BE2C (cell line): ENCODE data around the gene TNFRSF12A.

Experiments
- DNase-seq: peaks from one replicate; pipeline ENCODE4 v3.0.0-alpha.2; 2020
- H3K27me3 ChIP-seq: fragments of 250-450 bp; sonication (Bioruptor Pico); 2 replicates; pipeline ENCODE4 v1.5.1; 2020; ENCODE audit warnings: mild to moderate bottlenecking
- H3K36me3 ChIP-seq: fragments of 250-450 bp; sonication (Bioruptor Pico); 2 replicates; pipeline ENCODE4 v1.5.1; 2020; ENCODE audit warnings: mild to moderate bottlenecking
- H3K4me1 ChIP-seq: fragments of 250-450 bp; sonication (Bioruptor Pico); 2 replicates; pipeline ENCODE4 v1.5.1; 2020
- H3K4me3 ChIP-seq: 2 replicates; pipeline ENCODE4 v1.5.1; 2011; ENCODE audit warnings: low read depth, low read length
- H3K9me3 ChIP-seq: fragments of 250-450 bp; sonication (Bioruptor Pico); 2 replicates; pipeline ENCODE4 v1.5.1; 2020
- CTCF ChIP-seq: IDR thresholded peaks from 2 replicates; pipeline ENCODE4 v1.5.1; 2012; ENCODE audit warnings: mild to moderate bottlenecking, low read depth, low read length

Gene TNFRSF12A

GRCh38 chr16:3025032-3026002 lies 5.1 kb downstream of the TNFRSF12A start:
- peaks cover 19% of the 10 kb centered on the region for H3K36me3 ChIP-seq
- H3K27me3 ChIP-seq: peaks cover 21% of the 10 kb centered on the region
- H3K4me1 ChIP-seq: peaks cover 26% of the 10 kb centered on the region
- DNase-seq: no peak
- TF ChIP-seq CTCF: no peak
- H3K9me3 ChIP-seq: no peaks in the 10 kb centered on the region
- no peak overlapping the region for H3K4me3 ChIP-seq

- H3K27me3 ChIP-seq: peaks cover 28% of the 10 kb centered on the region
- peaks cover 19% of the 10 kb centered on the region for H3K36me3 ChIP-seq
- no peak for DNase-seq
- H3K9me3 ChIP-seq: no peaks in the 10 kb centered on the region
- peaks cover 26% of the 10 kb centered on the region for H3K4me1 ChIP-seq
- no peak for TF ChIP-seq CTCF
- H3K4me3 ChIP-seq: no peak overlapping the region
Measured at GRCh38 chr16:3026003-3026378, 5.8 kb downstream of the TNFRSF12A start.

GRCh38 chr16:3026609-3027488 lies 6.7 kb downstream of the TNFRSF12A start:
- no peak for TF ChIP-seq CTCF
- peaks cover 23% of the 10 kb centered on the region for H3K4me1 ChIP-seq
- H3K9me3 ChIP-seq: no peaks in the 10 kb centered on the region

GRCh38 chr16:3027489-3027795 lies 7.3 kb downstream of the TNFRSF12A start:
- peaks cover 42% of the 10 kb centered on the region for H3K27me3 ChIP-seq
- peaks cover 18% of the 10 kb centered on the region for H3K4me1 ChIP-seq
- H3K36me3 ChIP-seq: peaks cover 19% of the 10 kb centered on the region
- no peak overlapping the region for H3K4me3 ChIP-seq
- no peaks in the 10 kb centered on the region for H3K9me3 ChIP-seq
- TF ChIP-seq CTCF: no peak
- no peak for DNase-seq

More at GRCh38 chr16:3026609-3027488, 6.7 kb downstream of the TNFRSF12A start:
- DNase-seq: no peak
- peaks cover 36% of the 10 kb centered on the region for H3K27me3 ChIP-seq
- no peak overlapping the region for H3K4me3 ChIP-seq
- peaks cover 19% of the 10 kb centered on the region for H3K36me3 ChIP-seq

GRCh38 chr16:3027983-3028715 lies 8.0 kb downstream of the TNFRSF12A start:
- TF ChIP-seq CTCF: peak; percentile 72
- Histone ChIP-seq H3K27me3 (peaks cover 49% of the 10 kb centered on the region), H3K9me3 (no peaks in the 10 kb centered on the region), H3K4me3 (no peak overlapping the region; the same call in 1 of the 2 replicates), H3K36me3 (peaks cover 19% of the 10 kb centered on the region), H3K4me1 (peaks cover 11% of the 10 kb centered on the region)
- peak; percentile 95 for DNase-seq
